SU-DHL-6 (cell line): Measurements from ENCODE around the gene ITGA6.

Experiments
- EZH2phosphoT487 ChIP-seq: fragments of 200-600 bp; sonication (generic), shearing (Covaris generic); conservative IDR thresholded peaks from 2 replicates; pipeline ENCODE4 v1.6.1; 2018; ENCODE audit warnings: mild to moderate bottlenecking, antibody characterized with exemption, low read length, moderate library complexity, mixed read lengths
- TF ChIP-seq, protein P1 (sequence below): fragments of 200-600 bp; sonication (generic); IDR thresholded peaks from one replicate; pipeline ENCODE4 v1.5.1; 2017; ENCODE audit warnings: antibody characterized with exemption, mild to moderate bottlenecking, low read length, moderate library complexity; ENCODE audit not compliant: insufficient read depth, poor library complexity, severe bottlenecking

DNA sequence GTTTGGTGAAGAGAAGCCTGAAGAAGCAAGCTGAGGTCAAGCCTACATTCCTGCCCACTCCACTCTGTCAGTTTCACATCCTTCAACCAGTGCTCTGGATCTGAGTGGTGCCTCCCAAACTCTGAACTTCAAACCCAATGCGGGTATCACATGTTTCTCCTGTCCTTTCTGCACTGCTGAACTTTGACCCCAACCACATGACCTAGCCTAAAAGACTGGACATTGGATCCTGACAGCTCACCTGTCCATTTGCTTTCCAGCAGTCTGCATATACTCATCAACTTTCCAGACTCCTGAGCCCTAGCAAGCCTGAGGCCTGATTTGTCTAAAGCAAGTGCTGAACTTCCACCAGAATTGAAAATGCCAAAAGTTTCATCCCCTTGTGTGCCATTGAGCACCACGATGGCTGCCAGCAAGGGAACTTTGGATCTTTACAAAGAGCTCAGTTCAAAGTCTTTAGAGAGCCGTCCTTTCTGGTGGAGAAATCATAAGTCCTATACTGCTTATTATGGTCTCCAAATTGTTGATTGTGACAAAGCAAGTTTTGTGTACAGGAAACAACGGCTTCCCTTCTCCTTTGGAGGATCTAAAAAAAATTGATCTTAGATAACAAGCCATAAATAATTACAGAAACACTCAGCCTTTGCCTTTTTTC, 37.6 kb upstream of the ITGA6 start:
- TF ChIP-seq, protein P1, sequence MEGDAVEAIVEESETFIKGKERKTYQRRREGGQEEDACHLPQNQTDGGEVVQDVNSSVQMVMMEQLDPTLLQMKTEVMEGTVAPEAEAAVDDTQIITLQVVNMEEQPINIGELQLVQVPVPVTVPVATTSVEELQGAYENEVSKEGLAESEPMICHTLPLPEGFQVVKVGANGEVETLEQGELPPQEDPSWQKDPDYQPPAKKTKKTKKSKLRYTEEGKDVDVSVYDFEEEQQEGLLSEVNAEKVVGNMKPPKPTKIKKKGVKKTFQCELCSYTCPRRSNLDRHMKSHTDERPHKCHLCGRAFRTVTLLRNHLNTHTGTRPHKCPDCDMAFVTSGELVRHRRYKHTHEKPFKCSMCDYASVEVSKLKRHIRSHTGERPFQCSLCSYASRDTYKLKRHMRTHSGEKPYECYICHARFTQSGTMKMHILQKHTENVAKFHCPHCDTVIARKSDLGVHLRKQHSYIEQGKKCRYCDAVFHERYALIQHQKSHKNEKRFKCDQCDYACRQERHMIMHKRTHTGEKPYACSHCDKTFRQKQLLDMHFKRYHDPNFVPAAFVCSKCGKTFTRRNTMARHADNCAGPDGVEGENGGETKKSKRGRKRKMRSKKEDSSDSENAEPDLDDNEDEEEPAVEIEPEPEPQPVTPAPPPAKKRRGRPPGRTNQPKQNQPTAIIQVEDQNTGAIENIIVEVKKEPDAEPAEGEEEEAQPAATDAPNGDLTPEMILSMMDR = no peak
- no peak for TF ChIP-seq EZH2phosphoT487
